OCI-LY7 (cell line): ENCODE measurements around the gene MYBL2. TPM values are rescaled to one million over a fixed set of nuclear protein-coding genes. Genes with fewer than 3 reads are reported as not detected.

Experiments
- BruUV-seq: library from RNA; stranded (reverse); fragments of 400-500 nt; replicated peaks from 2 replicates; lab custom pipeline; 2021; lab: Mats Ljungman, UMichigan
- CTCF ChIA-PET: fragments of 300-600 bp; sonication (Branson Sonifier 250); formaldehyde crosslinking; loops from one replicate; lab custom pipeline; 2022; ENCODE audit warnings: antibody characterized with exemption; ENCODE audit not compliant: unreplicated experiment; lab: Charles Lee
- POLR2A ChIA-PET: fragments of 300-600 bp; sonication (Branson Sonifier 250); formaldehyde crosslinking; loops from one replicate; lab custom pipeline; 2022; ENCODE audit warnings: antibody characterized with exemption; lab: Charles Lee
- DNase-seq: peaks from one replicate; pipeline ENCODE4 v3.0.0-alpha.2; 2015; ENCODE audit warnings: low spot score
- H2AFZ ChIP-seq: fragments of 200-600 bp; sonication (generic), shearing (Covaris generic); 2 replicates; pipeline ENCODE4 v1.6.1; 2014; ENCODE audit warnings: mild to moderate bottlenecking, antibody characterized with exemption, low read length, moderate library complexity
- H3K27ac ChIP-seq: fragments of 200-600 bp; sonication (generic); 2 replicates; pipeline ENCODE4 v1.5.1; 2014; ENCODE audit warnings: mixed run types, low read depth, mild to moderate bottlenecking, moderate library complexity, low read length, inconsistent platforms; ENCODE audit not compliant: poor library complexity, severe bottlenecking
- H3K36me3 ChIP-seq: fragments of 200-600 bp; sonication (generic); 2 replicates; pipeline ENCODE4 v1.6.1; 2014; ENCODE audit warnings: mild to moderate bottlenecking, antibody characterized with exemption, low read length, moderate library complexity, mixed read lengths; ENCODE audit not compliant: insufficient read depth
- H3K4me1 ChIP-seq: fragments of 200-600 bp; sonication (generic); 2 replicates; pipeline ENCODE4 v1.5.1; 2014; ENCODE audit warnings: mild to moderate bottlenecking, low read length; ENCODE audit not compliant: insufficient read depth, poor library complexity, severe bottlenecking
- H3K4me2 ChIP-seq: fragments of 200-600 bp; sonication (generic); 2 replicates; pipeline ENCODE4 v1.6.1; 2014; ENCODE audit warnings: mild to moderate bottlenecking, low read length
- H3K4me3 ChIP-seq: fragments of 200-600 bp; sonication (generic); 2 replicates; pipeline ENCODE4 v1.5.1; 2014; ENCODE audit warnings: mild to moderate bottlenecking, low read depth, low read length; ENCODE audit not compliant: poor library complexity, severe bottlenecking
- H3K79me2 ChIP-seq: fragments of 200-600 bp; sonication (generic); 2 replicates; pipeline ENCODE4 v1.6.1; 2016; ENCODE audit warnings: low read depth, mild to moderate bottlenecking, low read length, moderate library complexity, mixed read lengths; ENCODE audit not compliant: insufficient read depth
- H3K9me2 ChIP-seq: fragments of 200-600 bp; sonication (generic); 2 replicates; pipeline ENCODE4 v1.6.1; 2016; ENCODE audit warnings: mild to moderate bottlenecking, low read length, mixed read lengths; ENCODE audit not compliant: insufficient read depth
- H3K9me3 ChIP-seq: fragments of 200-600 bp; sonication (generic); 2 replicates; pipeline ENCODE4 v1.6.1; 2014; ENCODE audit warnings: mild to moderate bottlenecking, mixed run types, low read length, mixed read lengths
- H4K20me1 ChIP-seq: fragments of 200-600 bp; sonication (generic); 2 replicates; pipeline ENCODE4 v1.6.1; 2014; ENCODE audit warnings: mild to moderate bottlenecking, antibody characterized with exemption, low read length, moderate library complexity, mixed read lengths; ENCODE audit not compliant: insufficient read depth
- EZH2phosphoT487 ChIP-seq: fragments of 200-600 bp; sonication (generic); IDR thresholded peaks from 2 replicates; pipeline ENCODE4 v1.6.1; 2018; ENCODE audit warnings: low read depth, borderline replicate concordance, mild to moderate bottlenecking, mixed run types, antibody characterized with exemption, low read length, moderate library complexity, mixed read lengths
- intact Hi-C: fragments of 100-400 bp; cut with micrococcal nuclease; formaldehyde crosslinking; loops from one replicate; pipeline ENCODE4 v1.10.0; 2022; ENCODE audit not compliant: unreplicated experiment
- total RNA-seq, 2 experiments: library from RNA; depleted of rRNA in 1 of 2; stranded (reverse); fragments of >200 nt in 1 of 2; shearing (Covaris generic) in 1 of 2; gene quantifications; 2 replicates each; pipeline ENCODE4 v1.2.3, GENCODE V29; 2014 to 2022
- TF ChIP-seq, protein P1 (sequence below): fragments of 200-600 bp; sonication (generic); conservative IDR thresholded peaks from 2 replicates; pipeline ENCODE4 v1.5.1; 2014; ENCODE audit warnings: mild to moderate bottlenecking, antibody characterized with exemption, low read length, moderate library complexity, mixed read lengths

The MYBL2 gene
- total RNA-seq, 2 experiments from 2014 or later = 268 to 472 TPM

DNA sequence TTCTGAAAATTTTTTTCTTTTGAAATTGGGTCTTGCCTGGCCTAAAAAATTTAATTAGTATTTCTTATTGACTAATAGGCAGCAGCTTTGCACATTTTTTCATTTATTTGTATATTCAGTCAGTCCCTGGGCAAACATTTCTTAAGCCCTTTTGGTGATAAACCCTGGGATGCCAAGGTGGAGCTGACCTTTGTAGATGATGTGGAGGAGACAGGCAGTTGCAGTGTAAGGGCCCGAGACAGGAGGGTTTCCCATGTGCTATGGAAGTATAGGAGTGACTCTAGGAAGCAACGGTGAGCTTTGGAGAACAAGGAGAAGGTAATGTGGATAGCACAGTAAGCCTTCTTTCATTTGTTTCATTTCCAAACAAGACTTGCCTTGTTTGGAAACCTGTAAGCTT lies 3.5 kb downstream of the MYBL2 start:
- no peak overlapping the region for H2AFZ ChIP-seq
- intact Hi-C loops = no loop called here
- no peaks in the 10 kb centered on the region for H3K9me2 ChIP-seq
- no peak overlapping the region for H3K27ac ChIP-seq
- TF ChIP-seq, protein P1, sequence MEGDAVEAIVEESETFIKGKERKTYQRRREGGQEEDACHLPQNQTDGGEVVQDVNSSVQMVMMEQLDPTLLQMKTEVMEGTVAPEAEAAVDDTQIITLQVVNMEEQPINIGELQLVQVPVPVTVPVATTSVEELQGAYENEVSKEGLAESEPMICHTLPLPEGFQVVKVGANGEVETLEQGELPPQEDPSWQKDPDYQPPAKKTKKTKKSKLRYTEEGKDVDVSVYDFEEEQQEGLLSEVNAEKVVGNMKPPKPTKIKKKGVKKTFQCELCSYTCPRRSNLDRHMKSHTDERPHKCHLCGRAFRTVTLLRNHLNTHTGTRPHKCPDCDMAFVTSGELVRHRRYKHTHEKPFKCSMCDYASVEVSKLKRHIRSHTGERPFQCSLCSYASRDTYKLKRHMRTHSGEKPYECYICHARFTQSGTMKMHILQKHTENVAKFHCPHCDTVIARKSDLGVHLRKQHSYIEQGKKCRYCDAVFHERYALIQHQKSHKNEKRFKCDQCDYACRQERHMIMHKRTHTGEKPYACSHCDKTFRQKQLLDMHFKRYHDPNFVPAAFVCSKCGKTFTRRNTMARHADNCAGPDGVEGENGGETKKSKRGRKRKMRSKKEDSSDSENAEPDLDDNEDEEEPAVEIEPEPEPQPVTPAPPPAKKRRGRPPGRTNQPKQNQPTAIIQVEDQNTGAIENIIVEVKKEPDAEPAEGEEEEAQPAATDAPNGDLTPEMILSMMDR = no peak
- no peak for TF ChIP-seq EZH2phosphoT487
- ChIA-PET POLR2A (interaction anchor here (0.9 to 2.0 kb wide), 4 partner anchors 9 to 12 kb away, joined by 3 to 5 read pairs (median 3); no protein-coding TSS in a partner anchor), CTCF (no interaction called here)
- DNase-seq = no peak
- no TSS peak for BruUV-seq
- peaks cover 82% of the 10 kb centered on the region for H3K36me3 ChIP-seq
- peak overlapping the region; percentile 96 for H3K4me3 ChIP-seq
- peaks cover 24% of the 10 kb centered on the region; the same call in 1 of the 2 replicates for H4K20me1 ChIP-seq
- peak overlapping the region; percentile 86 for H3K4me2 ChIP-seq
- H3K9me3 ChIP-seq = no peaks in the 10 kb centered on the region
- H3K79me2 ChIP-seq = peaks cover 82% of the 10 kb centered on the region
- H3K4me1 ChIP-seq = peaks cover 53% of the 10 kb centered on the region

GRCh38 chr20:43676368-43676767 lies 9.5 kb downstream of the MYBL2 start:
- Histone ChIP-seq H3K36me3 (peaks cover 92% of the 10 kb centered on the region), H2AFZ (no peak overlapping the region), H3K27ac (peak overlapping the region; percentile 68), H3K4me2 (peak overlapping the region; percentile 50), H3K4me3 (peak overlapping the region; percentile 47), H3K9me3 (no peaks in the 10 kb centered on the region), H3K4me1 (peaks cover 69% of the 10 kb centered on the region), H3K79me2 (peaks cover 90% of the 10 kb centered on the region), H3K9me2 (no peaks in the 10 kb centered on the region), H4K20me1 (peaks cover 12% of the 10 kb centered on the region; the same call in 1 of the 2 replicates)
- TSS peak; percentile 10 for BruUV-seq
- intact Hi-C loops = no loop called here
- ChIA-PET POLR2A (no interaction called here), CTCF (no interaction called here)
- no peak for TF ChIP-seq EZH2phosphoT487
- TF ChIP-seq, protein P1 = no peak
- DNase-seq = no peak

- ChIA-PET CTCF (interaction anchor here (0.5 kb wide), 1 partner anchor 64 kb away, joined by 3 read pairs; no protein-coding TSS in a partner anchor), POLR2A (interaction anchor here (0.7 to 1.2 kb wide), 4 partner anchors 11 to 45 kb away, joined by 3 to 9 read pairs (median 4); no protein-coding TSS in a partner anchor)
- H3K4me1 ChIP-seq = peaks cover 82% of the 10 kb centered on the region
- H3K9me3 ChIP-seq = no peaks in the 10 kb centered on the region
- peaks cover 12% of the 10 kb centered on the region; the same call in 1 of the 2 replicates for H4K20me1 ChIP-seq
- intact Hi-C loops = loop anchor here (5.0 kb wide), 2 partner anchors 41 to 224 kb away; partner anchors contain the start of gene SRSF6
- peaks cover 71% of the 10 kb centered on the region for H3K79me2 ChIP-seq
- BruUV-seq = no TSS peak
- H2AFZ ChIP-seq = no peak overlapping the region
- TF ChIP-seq EZH2phosphoT487 = no peak
- TF ChIP-seq, protein P1 = no peak
- peak; percentile 66 for DNase-seq
- H3K36me3 ChIP-seq = peaks cover 85% of the 10 kb centered on the region
- peak overlapping the region; percentile 97 for H3K27ac ChIP-seq
- H3K9me2 ChIP-seq = no peaks in the 10 kb centered on the region
- H3K4me3 ChIP-seq = peak overlapping the region; percentile 59
- H3K4me2 ChIP-seq = peak overlapping the region; percentile 79
Measured at GRCh38 chr20:43680981-43681380, 14.1 kb downstream of the MYBL2 start.
